WTC11 (cell line): ENCODE results near the gene TREML1. TPM values are rescaled to one million over a fixed set of nuclear protein-coding genes. Genes with fewer than 3 reads are reported as not detected.

Experiments used
- ATAC-seq: fragments of 200-7000 bp; cut with Tn5 transposase; 2 replicates; pipeline ENCODE4 v1.10.0; 2021; ENCODE audit warnings: mild to moderate bottlenecking, moderate library complexity
- CTCF ChIA-PET: fragments of 300-600 bp; sonication (Branson Sonifier 250); formaldehyde crosslinking; loops from one replicate; lab custom pipeline; 2021; ENCODE audit warnings: antibody characterized with exemption; lab: Charles Lee
- POLR2A ChIA-PET: fragments of 350-600 bp; sonication (Branson Sonifier 250); formaldehyde crosslinking; loops from one replicate; lab custom pipeline; 2021; ENCODE audit warnings: antibody characterized with exemption; lab: Charles Lee
- DNase-seq: peaks from one replicate; pipeline ENCODE4 v3.0.0; 2021; ENCODE audit warnings: low spot score
- H3K27ac Mint-ChIP-seq: 2 replicates; pipeline ENCODE4 v1.8.0; 2021; ENCODE audit warnings: mixed read lengths
- H3K27me3 Mint-ChIP-seq: 2 replicates; pipeline ENCODE4 v1.8.0; 2021; ENCODE audit warnings: low read depth, mild to moderate bottlenecking, moderate library complexity, mixed read lengths
- H3K36me3 Mint-ChIP-seq: 2 replicates; pipeline ENCODE4 v1.8.0; 2021; ENCODE audit warnings: mixed read lengths
- H3K4me1 Mint-ChIP-seq: 2 replicates; pipeline ENCODE4 v1.8.0; 2022; ENCODE audit warnings: mixed read lengths
- H3K4me3 Mint-ChIP-seq: 2 replicates; pipeline ENCODE4 v1.8.0; 2021; ENCODE audit warnings: mild to moderate bottlenecking, moderate library complexity, mixed read lengths
- H3K9me3 Mint-ChIP-seq: 2 replicates; pipeline ENCODE4 v1.8.0; 2021; ENCODE audit warnings: mixed read lengths
- ATF1 ChIP-seq: sonication (generic); formaldehyde crosslinking; IDR thresholded peaks from 2 replicates; pipeline ENCODE4 v1.8.1; 2023; ENCODE audit warnings: mild to moderate bottlenecking, moderate library complexity, missing genetic modification reagents
- ELF4 ChIP-seq: sonication (generic); formaldehyde crosslinking; IDR thresholded peaks from 2 replicates; pipeline ENCODE4 v1.8.1; 2022; ENCODE audit warnings: low read depth, mild to moderate bottlenecking, moderate library complexity, missing genetic modification reagents
- FOXK1 ChIP-seq: sonication (generic); formaldehyde crosslinking; IDR thresholded peaks from 2 replicates; pipeline ENCODE4 v1.8.0; 2022; ENCODE audit warnings: mild to moderate bottlenecking, moderate library complexity, missing genetic modification reagents
- GTF2I ChIP-seq: fragments of 250-450 bp; sonication (Bioruptor Pico); conservative IDR thresholded peaks from 2 replicates; pipeline ENCODE4 v1.4.0; 2021; ENCODE audit warnings: mild to moderate bottlenecking
- IRF2 ChIP-seq: sonication (generic); formaldehyde crosslinking; IDR thresholded peaks from 2 replicates; pipeline ENCODE4 v1.8.0; 2022; ENCODE audit warnings: low read depth, missing genetic modification reagents, borderline replicate concordance
- JAZF1 ChIP-seq: fragments of 250-450 bp; sonication (Bioruptor Pico); IDR thresholded peaks from 2 replicates; pipeline ENCODE4 v1.9.0; 2021; ENCODE audit warnings: moderate library complexity, mild to moderate bottlenecking, inconsistent platforms
- KAT7 ChIP-seq: sonication (generic); formaldehyde crosslinking; IDR thresholded peaks from 2 replicates; pipeline ENCODE4 v1.8.1; 2023; ENCODE audit warnings: missing genetic modification reagents, mild to moderate bottlenecking, borderline replicate concordance
- MLX ChIP-seq: sonication (generic); formaldehyde crosslinking; IDR thresholded peaks from 2 replicates; pipeline ENCODE4 v1.8.1; 2023; ENCODE audit warnings: mild to moderate bottlenecking, missing genetic modification reagents, moderate library complexity
- NR1H2 ChIP-seq: sonication (generic); formaldehyde crosslinking; IDR thresholded peaks from 2 replicates; pipeline ENCODE4 v1.9.0; 2021; ENCODE audit warnings: mild to moderate bottlenecking, moderate library complexity, missing genetic modification reagents
- NR3C1 ChIP-seq: sonication (generic); formaldehyde crosslinking; conservative IDR thresholded peaks from 2 replicates; pipeline ENCODE4 v1.8.1; 2023; ENCODE audit warnings: low read depth, mild to moderate bottlenecking, missing genetic modification reagents
- RORB ChIP-seq: fragments of 250-450 bp; sonication (Bioruptor Pico); IDR thresholded peaks from 2 replicates; pipeline ENCODE4 v1.9.0; 2021; ENCODE audit warnings: mild to moderate bottlenecking
- SOX15 ChIP-seq: fragments of 250-450 bp; sonication (Bioruptor Pico); IDR thresholded peaks from 2 replicates; pipeline ENCODE4 v1.9.0; 2021; ENCODE audit warnings: mild to moderate bottlenecking
- TEAD1 ChIP-seq: sonication (generic); formaldehyde crosslinking; IDR thresholded peaks from 2 replicates; pipeline ENCODE4 v1.8.0; 2022; ENCODE audit warnings: mild to moderate bottlenecking, missing genetic modification reagents
- TEAD4 ChIP-seq: sonication (generic); formaldehyde crosslinking; IDR thresholded peaks from 2 replicates; pipeline ENCODE4 v1.8.0; 2022; ENCODE audit warnings: mild to moderate bottlenecking, missing genetic modification reagents
- TP53 ChIP-seq: sonication (generic); formaldehyde crosslinking; IDR thresholded peaks from 2 replicates; pipeline ENCODE4 v1.8.1; 2023; ENCODE audit warnings: mild to moderate bottlenecking, missing genetic modification reagents
- ZBTB43 ChIP-seq: sonication (generic); formaldehyde crosslinking; IDR thresholded peaks from 2 replicates; pipeline ENCODE4 v1.8.1; 2023; ENCODE audit warnings: mild to moderate bottlenecking, missing genetic modification reagents
- ZNF219 ChIP-seq: sonication (generic); formaldehyde crosslinking; IDR thresholded peaks from 2 replicates; pipeline ENCODE4 v1.8.0; 2023; ENCODE audit warnings: missing genetic modification reagents, mild to moderate bottlenecking, borderline replicate concordance
- ZNF263 ChIP-seq: sonication (generic); formaldehyde crosslinking; IDR thresholded peaks from 2 replicates; pipeline ENCODE4 v1.8.1; 2022; ENCODE audit warnings: low read depth, mild to moderate bottlenecking, moderate library complexity, missing genetic modification reagents
- ZNF416 ChIP-seq: fragments of 250-450 bp; sonication (Bioruptor Pico); IDR thresholded peaks from 2 replicates; pipeline ENCODE4 v1.9.0; 2021; ENCODE audit warnings: mild to moderate bottlenecking, inconsistent platforms
- total RNA-seq: library from RNA; stranded (reverse); gene quantifications from 3 replicates; pipeline ENCODE4 v1.2.3, GENCODE V29; 2021
- TF ChIP-seq, protein P1 (sequence below): sonication (generic); formaldehyde crosslinking; IDR thresholded peaks from 2 replicates; pipeline ENCODE4 v1.8.1; 2022; ENCODE audit warnings: missing genetic modification reagents, borderline replicate concordance
- TF ChIP-seq, protein P2 (sequence below): fragments of 250-450 bp; sonication (Bioruptor Pico); conservative IDR thresholded peaks from 2 replicates; pipeline ENCODE4 v1.9.0; 2021; ENCODE audit warnings: mild to moderate bottlenecking
- TF ChIP-seq, protein P3 (sequence below): fragments of 250-450 bp; sonication (Bioruptor Pico); IDR thresholded peaks from 2 replicates; pipeline ENCODE4 v1.9.0; 2021; ENCODE audit warnings: mild to moderate bottlenecking
- TF ChIP-seq, protein P4 (sequence below): sonication (generic); formaldehyde crosslinking; IDR thresholded peaks from 2 replicates; pipeline ENCODE4 v1.8.1; 2023; ENCODE audit warnings: mild to moderate bottlenecking, moderate library complexity, missing genetic modification reagents
- TF ChIP-seq, protein P5 (sequence below): fragments of 250-450 bp; sonication (Bioruptor Pico); IDR thresholded peaks from 2 replicates; pipeline ENCODE4 v1.9.0; 2021; ENCODE audit warnings: mild to moderate bottlenecking
- TF ChIP-seq, protein P6 (sequence below): fragments of 250-450 bp; sonication (Bioruptor Pico); IDR thresholded peaks from 2 replicates; pipeline ENCODE4 v2.1.2; 2022; ENCODE audit warnings: mild to moderate bottlenecking, moderate library complexity
- TF ChIP-seq, protein P7 (sequence below): sonication (generic); formaldehyde crosslinking; IDR thresholded peaks from 2 replicates; pipeline ENCODE4 v1.8.0; 2022; ENCODE audit warnings: mild to moderate bottlenecking, missing genetic modification reagents

The TREML1 gene
- total RNA-seq, 1 experiment from 2014 or later, result not detected

DNA sequence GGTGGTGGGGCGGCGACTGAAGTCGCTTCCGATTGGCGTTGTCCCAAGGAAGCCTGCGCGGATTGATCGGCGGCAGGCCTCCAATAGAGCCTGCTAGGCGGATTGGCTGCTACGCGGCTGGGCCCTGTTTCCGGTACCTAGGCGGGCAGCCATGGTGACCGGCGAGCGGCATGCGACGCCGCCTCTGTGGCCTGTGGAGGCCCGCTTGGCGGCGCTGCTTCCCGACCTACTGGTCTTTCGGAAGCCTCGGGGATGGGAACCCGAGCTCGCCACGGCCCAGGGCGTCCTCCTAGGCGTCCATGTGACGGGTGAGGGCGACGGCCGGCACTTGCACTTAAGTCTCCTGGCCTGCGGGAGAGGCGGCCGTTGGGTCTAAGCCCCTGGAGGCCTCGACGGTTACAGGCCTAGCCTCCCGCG is 53.3 kb downstream of the TREML1 start:
- H3K27ac Mint-ChIP-seq, result peak overlapping the region; percentile 80; the same call in 1 of the 2 replicates
- H3K36me3 Mint-ChIP-seq, result peaks cover 42% of the 10 kb centered on the region
- ChIA-PET POLR2A (interaction anchor here (0.6 to 1.2 kb wide), 6 partner anchors 8 to 756 kb away, joined by 3 read pairs; partner anchors contain the start of gene NFYA), CTCF (interaction anchor here (0.6 to 5.8 kb wide), 32 partner anchors 9 to 234 kb away, joined by 3 to 115 read pairs (median 5); partner anchors contain the start of genes NCR2, NFYA, OARD1 and TREML1)
- DNase-seq (peak; percentile 94), ATAC-seq (peak; percentile 98)
- H3K4me1 Mint-ChIP-seq, result peaks cover 18% of the 10 kb centered on the region
- H3K27me3 Mint-ChIP-seq, result peaks cover 6% of the 10 kb centered on the region; the same call in 1 of the 2 replicates
- no peaks in the 10 kb centered on the region for H3K9me3 Mint-ChIP-seq
- peak overlapping the region; percentile 48 for H3K4me3 Mint-ChIP-seq
- peak; percentile 63; the same call in 1 of the 2 replicates for TF ChIP-seq FOXK1
- TF ChIP-seq ZNF219 (CRISPR knock-in tag), result peak; percentile 49; the same call in 1 of the 2 replicates
- TF ChIP-seq, protein P1, sequence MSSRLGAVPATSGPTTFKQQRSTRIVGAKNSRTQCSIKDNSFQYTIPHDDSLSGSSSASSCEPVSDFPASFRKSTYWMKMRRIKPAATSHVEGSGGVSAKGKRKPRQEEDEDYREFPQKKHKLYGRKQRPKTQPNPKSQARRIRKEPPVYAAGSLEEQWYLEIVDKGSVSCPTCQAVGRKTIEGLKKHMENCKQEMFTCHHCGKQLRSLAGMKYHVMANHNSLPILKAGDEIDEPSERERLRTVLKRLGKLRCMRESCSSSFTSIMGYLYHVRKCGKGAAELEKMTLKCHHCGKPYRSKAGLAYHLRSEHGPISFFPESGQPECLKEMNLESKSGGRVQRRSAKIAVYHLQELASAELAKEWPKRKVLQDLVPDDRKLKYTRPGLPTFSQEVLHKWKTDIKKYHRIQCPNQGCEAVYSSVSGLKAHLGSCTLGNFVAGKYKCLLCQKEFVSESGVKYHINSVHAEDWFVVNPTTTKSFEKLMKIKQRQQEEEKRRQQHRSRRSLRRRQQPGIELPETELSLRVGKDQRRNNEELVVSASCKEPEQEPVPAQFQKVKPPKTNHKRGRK, result no peak
- TF ChIP-seq, protein P2, sequence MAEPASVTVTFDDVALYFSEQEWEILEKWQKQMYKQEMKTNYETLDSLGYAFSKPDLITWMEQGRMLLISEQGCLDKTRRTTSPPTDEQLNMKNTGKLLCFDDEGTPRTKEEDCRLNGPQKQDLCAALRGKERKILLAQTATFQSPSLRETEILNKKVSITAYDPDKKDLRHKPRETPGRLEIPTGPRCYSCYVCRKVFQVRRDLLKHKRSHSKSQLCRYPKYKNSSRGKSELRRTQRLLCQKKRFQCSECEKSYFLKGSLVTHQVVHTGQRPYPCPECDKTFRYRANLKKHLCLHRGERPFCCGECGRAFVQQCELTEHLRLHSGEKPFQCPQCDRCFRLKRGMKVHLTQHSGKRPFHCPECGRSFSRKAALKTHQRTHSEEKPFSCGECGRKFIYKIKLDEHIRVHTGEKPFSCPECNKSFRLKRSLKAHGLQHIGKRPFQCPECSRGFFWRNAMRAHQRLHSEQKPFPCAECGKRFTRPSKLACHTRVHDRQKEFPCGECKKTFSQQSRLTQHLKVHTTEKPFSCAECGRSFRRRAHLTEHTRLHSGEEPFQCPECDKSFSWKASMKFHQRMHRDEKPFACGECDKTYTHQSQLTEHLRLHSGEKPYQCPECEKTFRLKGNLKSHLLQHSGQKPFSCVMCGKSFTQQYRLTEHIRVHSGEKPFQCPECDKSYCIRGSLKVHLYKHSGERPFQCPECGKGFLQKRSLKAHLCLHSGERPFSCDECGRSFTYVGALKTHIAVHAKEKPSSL (CRISPR knock-in tag), result no peak
- TF ChIP-seq TEAD4 (CRISPR knock-in tag), result no peak
- TF ChIP-seq KAT7 (CRISPR knock-in tag), result no peak
- TF ChIP-seq NR3C1 (CRISPR knock-in tag), result 0 out of 2 replicates have a peak, but pooled peaks have one; percentile 15
- TF ChIP-seq TEAD1, result peak; percentile 81
- no peak for TF ChIP-seq JAZF1 (CRISPR knock-in tag)
- TF ChIP-seq ATF1 (CRISPR knock-in tag), result no peak
- no peak for TF ChIP-seq ZBTB43 (CRISPR knock-in tag)
- TF ChIP-seq IRF2, result no peak
- no peak for TF ChIP-seq SOX15 (CRISPR knock-in tag)
- no peak for TF ChIP-seq ZNF416 (CRISPR knock-in tag)
- TF ChIP-seq, protein P3, sequence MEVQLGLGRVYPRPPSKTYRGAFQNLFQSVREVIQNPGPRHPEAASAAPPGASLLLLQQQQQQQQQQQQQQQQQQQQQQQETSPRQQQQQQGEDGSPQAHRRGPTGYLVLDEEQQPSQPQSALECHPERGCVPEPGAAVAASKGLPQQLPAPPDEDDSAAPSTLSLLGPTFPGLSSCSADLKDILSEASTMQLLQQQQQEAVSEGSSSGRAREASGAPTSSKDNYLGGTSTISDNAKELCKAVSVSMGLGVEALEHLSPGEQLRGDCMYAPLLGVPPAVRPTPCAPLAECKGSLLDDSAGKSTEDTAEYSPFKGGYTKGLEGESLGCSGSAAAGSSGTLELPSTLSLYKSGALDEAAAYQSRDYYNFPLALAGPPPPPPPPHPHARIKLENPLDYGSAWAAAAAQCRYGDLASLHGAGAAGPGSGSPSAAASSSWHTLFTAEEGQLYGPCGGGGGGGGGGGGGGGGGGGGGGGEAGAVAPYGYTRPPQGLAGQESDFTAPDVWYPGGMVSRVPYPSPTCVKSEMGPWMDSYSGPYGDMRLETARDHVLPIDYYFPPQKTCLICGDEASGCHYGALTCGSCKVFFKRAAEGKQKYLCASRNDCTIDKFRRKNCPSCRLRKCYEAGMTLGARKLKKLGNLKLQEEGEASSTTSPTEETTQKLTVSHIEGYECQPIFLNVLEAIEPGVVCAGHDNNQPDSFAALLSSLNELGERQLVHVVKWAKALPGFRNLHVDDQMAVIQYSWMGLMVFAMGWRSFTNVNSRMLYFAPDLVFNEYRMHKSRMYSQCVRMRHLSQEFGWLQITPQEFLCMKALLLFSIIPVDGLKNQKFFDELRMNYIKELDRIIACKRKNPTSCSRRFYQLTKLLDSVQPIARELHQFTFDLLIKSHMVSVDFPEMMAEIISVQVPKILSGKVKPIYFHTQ, result no peak
- TF ChIP-seq, protein P4, sequence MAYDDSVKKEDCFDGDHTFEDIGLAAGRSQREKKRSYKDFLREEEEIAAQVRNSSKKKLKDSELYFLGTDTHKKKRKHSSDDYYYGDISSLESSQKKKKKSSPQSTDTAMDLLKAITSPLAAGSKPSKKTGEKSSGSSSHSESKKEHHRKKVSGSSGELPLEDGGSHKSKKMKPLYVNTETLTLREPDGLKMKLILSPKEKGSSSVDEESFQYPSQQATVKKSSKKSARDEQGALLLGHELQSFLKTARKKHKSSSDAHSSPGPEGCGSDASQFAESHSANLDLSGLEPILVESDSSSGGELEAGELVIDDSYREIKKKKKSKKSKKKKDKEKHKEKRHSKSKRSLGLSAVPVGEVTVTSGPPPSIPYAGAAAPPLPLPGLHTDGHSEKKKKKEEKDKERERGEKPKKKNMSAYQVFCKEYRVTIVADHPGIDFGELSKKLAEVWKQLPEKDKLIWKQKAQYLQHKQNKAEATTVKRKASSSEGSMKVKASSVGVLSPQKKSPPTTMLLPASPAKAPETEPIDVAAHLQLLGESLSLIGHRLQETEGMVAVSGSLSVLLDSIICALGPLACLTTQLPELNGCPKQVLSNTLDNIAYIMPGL (CRISPR knock-in tag), result peak; percentile 63; the same call in 1 of the 2 replicates
- TF ChIP-seq GTF2I (CRISPR knock-in tag), result no peak
- TF ChIP-seq, protein P5, sequence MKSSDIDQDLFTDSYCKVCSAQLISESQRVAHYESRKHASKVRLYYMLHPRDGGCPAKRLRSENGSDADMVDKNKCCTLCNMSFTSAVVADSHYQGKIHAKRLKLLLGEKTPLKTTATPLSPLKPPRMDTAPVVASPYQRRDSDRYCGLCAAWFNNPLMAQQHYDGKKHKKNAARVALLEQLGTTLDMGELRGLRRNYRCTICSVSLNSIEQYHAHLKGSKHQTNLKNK (CRISPR knock-in tag), result no peak
- TF ChIP-seq ZNF263 (CRISPR knock-in tag), result no peak
- no peak; the same call in 1 of the 2 replicates for TF ChIP-seq TP53
- no peak for TF ChIP-seq NR1H2 (CRISPR knock-in tag)
- TF ChIP-seq RORB, result no peak
- no peak for TF ChIP-seq MLX
- TF ChIP-seq, protein P6, sequence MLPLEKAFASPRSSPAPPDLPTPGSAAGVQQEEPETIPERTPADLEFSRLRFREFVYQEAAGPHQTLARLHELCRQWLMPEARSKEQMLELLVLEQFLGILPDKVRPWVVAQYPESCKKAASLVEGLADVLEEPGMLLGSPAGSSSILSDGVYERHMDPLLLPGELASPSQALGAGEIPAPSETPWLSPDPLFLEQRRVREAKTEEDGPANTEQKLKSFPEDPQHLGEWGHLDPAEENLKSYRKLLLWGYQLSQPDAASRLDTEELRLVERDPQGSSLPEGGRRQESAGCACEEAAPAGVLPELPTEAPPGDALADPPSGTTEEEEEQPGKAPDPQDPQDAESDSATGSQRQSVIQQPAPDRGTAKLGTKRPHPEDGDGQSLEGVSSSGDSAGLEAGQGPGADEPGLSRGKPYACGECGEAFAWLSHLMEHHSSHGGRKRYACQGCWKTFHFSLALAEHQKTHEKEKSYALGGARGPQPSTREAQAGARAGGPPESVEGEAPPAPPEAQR, result no peak
- TF ChIP-seq, protein P7, sequence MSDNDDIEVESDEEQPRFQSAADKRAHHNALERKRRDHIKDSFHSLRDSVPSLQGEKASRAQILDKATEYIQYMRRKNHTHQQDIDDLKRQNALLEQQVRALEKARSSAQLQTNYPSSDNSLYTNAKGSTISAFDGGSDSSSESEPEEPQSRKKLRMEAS, result peak; percentile 97
- no peak for TF ChIP-seq ELF4 (CRISPR knock-in tag)
